WTC11 (cell line): ENCODE measurements around the gene NTN4. TPM values are rescaled to one million over a fixed set of nuclear protein-coding genes. Genes with fewer than 3 reads are reported as not detected.

Source experiments
- ATAC-seq: fragments of 200-7000 bp; cut with Tn5 transposase; 2 replicates; pipeline ENCODE4 v1.10.0; 2021; ENCODE audit warnings: mild to moderate bottlenecking, moderate library complexity
- CTCF ChIA-PET: fragments of 300-600 bp; sonication (Branson Sonifier 250); formaldehyde crosslinking; loops from one replicate; lab custom pipeline; 2021; ENCODE audit warnings: antibody characterized with exemption; lab: Charles Lee
- POLR2A ChIA-PET: fragments of 350-600 bp; sonication (Branson Sonifier 250); formaldehyde crosslinking; loops from one replicate; lab custom pipeline; 2021; ENCODE audit warnings: antibody characterized with exemption; lab: Charles Lee
- DNase-seq: peaks from one replicate; pipeline ENCODE4 v3.0.0; 2021; ENCODE audit warnings: low spot score
- H3K27ac Mint-ChIP-seq: 2 replicates; pipeline ENCODE4 v1.8.0; 2021; ENCODE audit warnings: mixed read lengths
- H3K27me3 Mint-ChIP-seq: 2 replicates; pipeline ENCODE4 v1.8.0; 2021; ENCODE audit warnings: low read depth, mild to moderate bottlenecking, moderate library complexity, mixed read lengths
- H3K36me3 Mint-ChIP-seq: 2 replicates; pipeline ENCODE4 v1.8.0; 2021; ENCODE audit warnings: mixed read lengths
- H3K4me1 Mint-ChIP-seq: 2 replicates; pipeline ENCODE4 v1.8.0; 2022; ENCODE audit warnings: mixed read lengths
- H3K4me3 Mint-ChIP-seq: 2 replicates; pipeline ENCODE4 v1.8.0; 2021; ENCODE audit warnings: mild to moderate bottlenecking, moderate library complexity, mixed read lengths
- H3K9me3 Mint-ChIP-seq: 2 replicates; pipeline ENCODE4 v1.8.0; 2021; ENCODE audit warnings: mixed read lengths
- AR ChIP-seq: fragments of 250-450 bp; sonication (Bioruptor Pico); IDR thresholded peaks from 2 replicates; pipeline ENCODE4 v1.9.0; 2021; ENCODE audit warnings: mild to moderate bottlenecking
- ATF2 ChIP-seq: sonication (generic); formaldehyde crosslinking; IDR thresholded peaks from 2 replicates; pipeline ENCODE4 v1.8.1; 2022; ENCODE audit warnings: low read depth, missing genetic modification reagents, borderline replicate concordance
- ATF3 ChIP-seq: sonication (generic); formaldehyde crosslinking; conservative IDR thresholded peaks from 2 replicates; pipeline ENCODE4 v1.8.1; 2022; ENCODE audit warnings: mild to moderate bottlenecking, missing genetic modification reagents
- ATF6 ChIP-seq: sonication (generic); formaldehyde crosslinking; IDR thresholded peaks from 2 replicates; pipeline ENCODE4 v1.8.1; 2023; ENCODE audit warnings: mild to moderate bottlenecking, missing genetic modification reagents
- CTCF ChIP-seq: fragments of 200-600 bp; IDR thresholded peaks from 2 replicates; pipeline ENCODE4 v1.8.0; 2022; ENCODE audit warnings: antibody characterized with exemption
- ELF4 ChIP-seq: sonication (generic); formaldehyde crosslinking; IDR thresholded peaks from 2 replicates; pipeline ENCODE4 v1.8.1; 2022; ENCODE audit warnings: low read depth, mild to moderate bottlenecking, moderate library complexity, missing genetic modification reagents
- HMGA2 ChIP-seq: fragments of 250-450 bp; sonication (Bioruptor Pico); IDR thresholded peaks from 2 replicates; pipeline ENCODE4 v1.4.0; 2021; ENCODE audit warnings: mild to moderate bottlenecking, moderate library complexity
- HMGXB4 ChIP-seq: sonication (generic); formaldehyde crosslinking; IDR thresholded peaks from 2 replicates; pipeline ENCODE4 v1.8.1; 2023; ENCODE audit warnings: mild to moderate bottlenecking, moderate library complexity, missing genetic modification reagents
- IRF1 ChIP-seq: sonication (generic); formaldehyde crosslinking; IDR thresholded peaks from 2 replicates; pipeline ENCODE4 v1.8.0; 2023; ENCODE audit warnings: missing genetic modification reagents
- IRF2 ChIP-seq: sonication (generic); formaldehyde crosslinking; IDR thresholded peaks from 2 replicates; pipeline ENCODE4 v1.8.0; 2022; ENCODE audit warnings: low read depth, missing genetic modification reagents, borderline replicate concordance
- JUN ChIP-seq: sonication (generic); formaldehyde crosslinking; IDR thresholded peaks from 2 replicates; pipeline ENCODE4 v1.8.0; 2023; ENCODE audit warnings: mild to moderate bottlenecking, missing genetic modification reagents
- MYBL2 ChIP-seq: sonication (generic); formaldehyde crosslinking; IDR thresholded peaks from 2 replicates; pipeline ENCODE4 v1.8.1; 2023; ENCODE audit warnings: mild to moderate bottlenecking, moderate library complexity, missing genetic modification reagents
- RORB ChIP-seq: fragments of 250-450 bp; sonication (Bioruptor Pico); IDR thresholded peaks from 2 replicates; pipeline ENCODE4 v1.9.0; 2021; ENCODE audit warnings: mild to moderate bottlenecking
- SMAD3 ChIP-seq: sonication (generic); formaldehyde crosslinking; IDR thresholded peaks from 2 replicates; pipeline ENCODE4 v1.8.0; 2022; ENCODE audit warnings: missing genetic modification reagents, mild to moderate bottlenecking, borderline replicate concordance
- SOX15 ChIP-seq: fragments of 250-450 bp; sonication (Bioruptor Pico); IDR thresholded peaks from 2 replicates; pipeline ENCODE4 v1.9.0; 2021; ENCODE audit warnings: mild to moderate bottlenecking
- ZMAT4 ChIP-seq: fragments of 250-450 bp; sonication (Bioruptor Pico); IDR thresholded peaks from 2 replicates; pipeline ENCODE4 v1.9.0; 2021; ENCODE audit warnings: mild to moderate bottlenecking
- ZNF138 ChIP-seq: sonication (generic); formaldehyde crosslinking; conservative IDR thresholded peaks from 2 replicates; pipeline ENCODE4 v1.8.1; 2022; ENCODE audit warnings: mild to moderate bottlenecking, moderate library complexity, missing genetic modification reagents
- total RNA-seq: library from RNA; stranded (reverse); gene quantifications from 3 replicates; pipeline ENCODE4 v1.2.3, GENCODE V29; 2021

The NTN4 gene
- total RNA-seq, 1 experiment from 2014 or later = 2.7 TPM

- TF ChIP-seq AR (CRISPR knock-in tag) = no peak
- no peak for TF ChIP-seq ATF6 (CRISPR knock-in tag)
- no peak for TF ChIP-seq RORB (CRISPR knock-in tag)
- no peak for TF ChIP-seq MYBL2 (CRISPR knock-in tag)
- TF ChIP-seq, all 79 proteins: peak for 0
Observed at GRCh38 chr12:95718006-95718431, 72.5 kb downstream of the NTN4 start (continued).

GRCh38 chr12:95717316-95717928 is 73.1 kb downstream of the NTN4 start:
- H3K36me3 Mint-ChIP-seq = no peaks in the 10 kb centered on the region
- no peak overlapping the region for H3K4me3 Mint-ChIP-seq
- H3K9me3 Mint-ChIP-seq = no peaks in the 10 kb centered on the region
- no peak overlapping the region for H3K27ac Mint-ChIP-seq
- no peak for DNase-seq
- no peaks in the 10 kb centered on the region for H3K27me3 Mint-ChIP-seq
- ChIA-PET CTCF (interaction anchor here (0.7 kb wide), 1 partner anchor 94 kb away, joined by 4 read pairs; no protein-coding TSS in a partner anchor), POLR2A (interaction anchor here (0.6 kb wide), 1 partner anchor 81 kb away, joined by 3 read pairs; no protein-coding TSS in a partner anchor)
- TF ChIP-seq CTCF (no peak), JUN (CRISPR knock-in tag) (no peak), ATF2 (no peak), SOX15 (CRISPR knock-in tag) (no peak), ATF3 (no peak), HMGXB4 (CRISPR knock-in tag) (no peak), SMAD3 (no peak), IRF1 (CRISPR knock-in tag) (no peak), ZMAT4 (CRISPR knock-in tag) (no peak), ELF4 (CRISPR knock-in tag) (no peak), IRF2 (CRISPR knock-in tag) (no peak), HMGA2 (CRISPR knock-in tag) (no peak), ZNF138 (CRISPR knock-in tag) (no peak)
- peaks cover 24% of the 10 kb centered on the region for H3K4me1 Mint-ChIP-seq
- ATAC-seq = no peak
